ENCODE results near the gene ADSS1. TPM values are rescaled to one million over a fixed set of nuclear protein-coding genes. Genes with fewer than 3 reads are reported as not detected.

ADSS1 gene
- total RNA-seq, 1 experiment from 2014 or later, result 9.9 TPM

DNA sequence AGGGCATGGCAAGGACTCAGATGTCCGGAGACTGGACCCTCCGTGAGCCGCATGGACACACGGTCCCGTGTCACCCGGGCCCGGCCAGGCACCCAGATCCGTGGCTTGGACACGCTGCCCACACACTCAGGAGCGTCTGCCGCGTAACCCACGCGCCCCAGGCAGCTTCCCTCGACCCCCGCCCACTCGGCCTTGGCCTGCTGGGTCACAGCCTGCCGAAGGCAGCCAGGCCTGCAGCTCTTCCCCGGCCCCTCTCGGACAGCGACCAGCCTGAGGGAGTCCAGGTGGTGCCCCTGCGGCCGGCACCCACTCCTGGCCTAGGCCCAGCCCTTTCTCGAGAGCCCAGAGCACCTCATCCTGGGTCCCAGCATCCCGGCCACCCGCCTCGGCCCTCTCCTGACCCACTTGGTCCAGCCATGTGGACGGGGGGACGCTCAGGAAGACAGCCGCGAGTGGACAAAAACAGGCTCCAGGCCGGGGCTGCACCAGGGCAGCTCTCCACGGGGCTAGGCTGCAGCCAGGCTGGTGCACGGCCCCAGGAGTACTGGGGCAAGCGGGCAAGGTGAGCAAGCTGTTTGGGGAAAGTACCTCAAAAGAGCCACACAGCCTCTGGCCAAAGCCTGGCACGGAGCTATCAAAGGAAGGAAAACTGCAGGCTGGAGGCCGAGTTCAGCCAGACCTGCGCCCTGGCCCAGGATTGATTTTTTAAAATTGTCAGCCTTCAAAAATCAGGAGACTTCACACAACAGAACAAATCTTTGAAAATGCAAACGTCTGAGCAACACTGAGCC is 65.0 kb downstream of the ADSS1 start:
- Histone ChIP-seq H3K9ac (ENCODE audit: low read length) (no peak overlapping the region), H3K9me3 (ENCODE audit: control insufficient read depth in 1 of 2, insufficient read depth in 1 of 2, low read depth in 1 of 2, low read length in 2 of 2) (no peaks in the 10 kb centered on the region), H4K20me1 (ENCODE audit: insufficient read depth) (no peaks in the 10 kb centered on the region), H3K79me2 (ENCODE audit: insufficient read depth, low read length) (peaks cover 78% of the 10 kb centered on the region), H3K27me3 (ENCODE audit: insufficient read depth, low read length) (no peaks in the 10 kb centered on the region), H3K27ac (ENCODE audit: low read depth, low read length) (no peak overlapping the region), H2AFZ (ENCODE audit: low read depth, low read length, poor library complexity, severe bottlenecking) (no peak overlapping the region), H3K4me3 (replicated peaks in 1 of 2; ENCODE audit: low read depth in 1 of 2, low read length in 2 of 2) (no peak overlapping the region), H3K36me3 (ENCODE audit: control insufficient read depth in 1 of 2, insufficient read depth in 2 of 2, low read length in 2 of 2) (peaks cover 8 to 12% of the 10 kb centered on the region in 2 experiments), H3K4me2 (ENCODE audit: low read length) (no peak overlapping the region), H3K9me2 (ENCODE audit: insufficient read depth) (no peaks in the 10 kb centered on the region), H3K4me1 (ENCODE audit: control insufficient read depth in 1 of 2, insufficient read depth in 2 of 2, low read length in 2 of 2) (peaks cover 10 to 15% of the 10 kb centered on the region in 2 experiments)
- ChIA-PET CTCF (no interaction called here), POLR2A (no interaction called here), RAD21 (ENCODE audit: low non-redundant PET in 1 of 2, low total read pairs in 2 of 2, uncharacterized antibody in 2 of 2, unreplicated experiment in 2 of 2) (no interaction called here)
- DNase-seq (ENCODE audit: low read depth, low spot score), result no peak
- TF ChIP-seq RAD21 (IDR thresholded peaks at IDR 0.05; ENCODE audit: low read depth) (no peak), POLR2AphosphoS5 (IDR thresholded peaks at IDR 0.05; ENCODE audit: low read depth, low read length) (no peak), JUND (IDR thresholded peaks at IDR 0.05) (no peak), EZH2 (IDR thresholded peaks at IDR 0.05) (no peak)
- TF ChIP-seq, protein P1, sequence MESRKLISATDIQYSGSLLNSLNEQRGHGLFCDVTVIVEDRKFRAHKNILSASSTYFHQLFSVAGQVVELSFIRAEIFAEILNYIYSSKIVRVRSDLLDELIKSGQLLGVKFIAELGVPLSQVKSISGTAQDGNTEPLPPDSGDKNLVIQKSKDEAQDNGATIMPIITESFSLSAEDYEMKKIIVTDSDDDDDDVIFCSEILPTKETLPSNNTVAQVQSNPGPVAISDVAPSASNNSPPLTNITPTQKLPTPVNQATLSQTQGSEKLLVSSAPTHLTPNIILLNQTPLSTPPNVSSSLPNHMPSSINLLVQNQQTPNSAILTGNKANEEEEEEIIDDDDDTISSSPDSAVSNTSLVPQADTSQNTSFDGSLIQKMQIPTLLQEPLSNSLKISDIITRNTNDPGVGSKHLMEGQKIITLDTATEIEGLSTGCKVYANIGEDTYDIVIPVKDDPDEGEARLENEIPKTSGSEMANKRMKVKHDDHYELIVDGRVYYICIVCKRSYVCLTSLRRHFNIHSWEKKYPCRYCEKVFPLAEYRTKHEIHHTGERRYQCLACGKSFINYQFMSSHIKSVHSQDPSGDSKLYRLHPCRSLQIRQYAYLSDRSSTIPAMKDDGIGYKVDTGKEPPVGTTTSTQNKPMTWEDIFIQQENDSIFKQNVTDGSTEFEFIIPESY (IDR thresholded peaks at IDR 0.05; ENCODE audit: extremely low read depth, insufficient replicate concordance, low read length), result no peak
- no peak for ATAC-seq
- no TSS peak for BruUV-seq (replicated peaks)
- intact Hi-C loops (cut with micrococcal nuclease), result no loop called here
